GM12872 (cell line): Measurements from ENCODE around the gene AK5.

ENCODE experiments used
- TF ChIP-seq, protein P1 (sequence below): IDR thresholded peaks from 3 replicates; pipeline ENCODE4 v1.5.1; 2011; ENCODE audit warnings: low read depth, mild to moderate bottlenecking, low read length, moderate library complexity; ENCODE audit not compliant: insufficient read depth

AK5 gene

DNA sequence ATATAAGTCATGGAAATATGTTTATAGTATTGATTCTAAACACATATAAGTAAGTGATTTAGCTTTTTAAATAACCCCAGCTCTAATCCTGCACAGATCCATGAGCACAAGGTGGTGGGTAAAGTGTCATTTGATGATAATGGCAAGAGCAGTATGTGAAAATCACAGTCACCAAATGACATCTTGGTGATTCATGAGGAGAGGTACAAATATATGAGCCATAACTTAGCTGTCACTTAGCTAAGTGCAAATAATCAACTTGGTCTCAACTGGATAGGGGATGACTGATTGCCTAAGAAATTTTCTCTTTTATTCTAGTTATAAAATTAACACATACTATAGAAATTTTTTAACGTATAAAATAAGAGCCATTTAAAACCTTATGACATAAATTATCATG lies 202.5 kb downstream of the AK5 start:
- TF ChIP-seq, protein P1, sequence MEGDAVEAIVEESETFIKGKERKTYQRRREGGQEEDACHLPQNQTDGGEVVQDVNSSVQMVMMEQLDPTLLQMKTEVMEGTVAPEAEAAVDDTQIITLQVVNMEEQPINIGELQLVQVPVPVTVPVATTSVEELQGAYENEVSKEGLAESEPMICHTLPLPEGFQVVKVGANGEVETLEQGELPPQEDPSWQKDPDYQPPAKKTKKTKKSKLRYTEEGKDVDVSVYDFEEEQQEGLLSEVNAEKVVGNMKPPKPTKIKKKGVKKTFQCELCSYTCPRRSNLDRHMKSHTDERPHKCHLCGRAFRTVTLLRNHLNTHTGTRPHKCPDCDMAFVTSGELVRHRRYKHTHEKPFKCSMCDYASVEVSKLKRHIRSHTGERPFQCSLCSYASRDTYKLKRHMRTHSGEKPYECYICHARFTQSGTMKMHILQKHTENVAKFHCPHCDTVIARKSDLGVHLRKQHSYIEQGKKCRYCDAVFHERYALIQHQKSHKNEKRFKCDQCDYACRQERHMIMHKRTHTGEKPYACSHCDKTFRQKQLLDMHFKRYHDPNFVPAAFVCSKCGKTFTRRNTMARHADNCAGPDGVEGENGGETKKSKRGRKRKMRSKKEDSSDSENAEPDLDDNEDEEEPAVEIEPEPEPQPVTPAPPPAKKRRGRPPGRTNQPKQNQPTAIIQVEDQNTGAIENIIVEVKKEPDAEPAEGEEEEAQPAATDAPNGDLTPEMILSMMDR = no peak

DNA sequence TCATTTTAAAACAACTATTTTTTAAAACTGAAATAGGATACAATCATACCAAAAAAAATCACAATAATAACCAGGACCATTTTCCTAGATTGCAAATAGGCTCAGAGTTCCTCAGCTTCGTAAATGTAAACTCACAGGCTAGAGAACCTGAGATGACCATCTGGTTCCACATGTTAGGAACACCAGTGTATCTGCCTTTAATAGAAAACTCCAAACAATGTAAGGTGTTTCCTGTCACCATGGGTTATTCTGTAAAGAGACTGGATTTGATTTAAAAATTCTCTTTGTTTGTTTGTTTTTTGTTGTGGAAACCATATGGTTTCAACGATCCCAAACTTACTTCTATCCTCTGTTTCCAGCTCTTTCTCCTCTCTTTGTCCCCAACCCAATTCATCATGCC lies 203.1 kb downstream of the AK5 start:
- TF ChIP-seq, protein P1 = no peak

DNA sequence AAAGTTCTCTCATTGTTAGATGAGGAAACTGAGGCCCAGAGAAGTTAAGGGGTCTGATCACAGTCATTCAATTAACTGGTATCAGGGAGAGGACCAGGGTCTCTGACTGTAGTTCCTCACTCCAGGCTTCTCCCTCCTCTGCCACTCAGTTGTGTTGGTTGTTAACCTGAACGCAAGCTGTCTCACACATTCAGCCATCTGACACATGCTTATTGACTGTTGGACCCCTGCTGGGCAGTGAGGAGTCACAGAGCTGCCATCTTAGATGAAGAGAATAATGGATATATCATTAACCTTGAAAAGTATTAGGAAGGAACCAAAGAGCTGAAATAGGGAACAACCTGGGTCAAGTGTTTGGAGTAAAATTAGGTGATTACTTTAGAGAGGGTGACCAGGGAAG lies 205.8 kb downstream of the AK5 start:
- TF ChIP-seq, protein P1 = no peak

DNA sequence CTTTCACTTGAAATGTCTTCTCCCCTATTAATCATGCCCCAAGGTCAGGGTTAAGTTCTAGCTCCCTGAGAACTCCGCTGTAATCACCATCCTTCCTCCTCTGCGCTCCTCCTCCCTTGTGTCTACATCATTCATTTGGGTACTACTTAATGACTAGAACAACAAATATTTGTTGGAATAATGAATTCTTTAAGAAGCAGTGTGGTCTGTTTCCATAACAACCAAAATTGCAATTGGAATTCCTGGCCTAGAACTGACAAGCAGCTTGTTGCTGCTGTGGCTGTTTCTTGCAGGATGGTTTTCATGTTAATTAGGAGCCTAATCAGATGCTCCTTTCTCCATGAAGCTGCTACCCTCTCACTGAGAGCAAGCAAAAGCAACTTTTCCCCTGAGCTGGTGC lies 208.1 kb downstream of the AK5 start:
- TF ChIP-seq, protein P1 = no peak

DNA sequence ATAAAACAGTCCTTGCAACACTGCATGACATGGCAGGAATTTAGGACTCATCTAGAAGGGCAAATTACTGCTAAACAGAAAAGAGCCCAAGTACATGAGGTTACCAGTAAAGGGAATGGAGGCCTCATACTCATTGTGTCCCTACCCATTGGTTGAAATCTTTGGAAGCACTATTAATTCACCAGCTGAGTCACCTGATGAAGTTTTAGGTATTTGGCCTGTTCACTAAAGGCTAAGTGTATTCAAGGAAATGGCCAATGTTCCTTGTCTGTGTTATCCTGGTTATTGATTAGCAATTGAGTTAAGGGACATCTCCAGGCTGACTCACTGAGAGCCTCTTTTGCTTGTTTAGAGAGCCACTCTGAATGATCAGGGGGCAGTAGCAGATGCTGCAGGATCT lies 212.2 kb downstream of the AK5 start:
- TF ChIP-seq, protein P1 = no peak

DNA sequence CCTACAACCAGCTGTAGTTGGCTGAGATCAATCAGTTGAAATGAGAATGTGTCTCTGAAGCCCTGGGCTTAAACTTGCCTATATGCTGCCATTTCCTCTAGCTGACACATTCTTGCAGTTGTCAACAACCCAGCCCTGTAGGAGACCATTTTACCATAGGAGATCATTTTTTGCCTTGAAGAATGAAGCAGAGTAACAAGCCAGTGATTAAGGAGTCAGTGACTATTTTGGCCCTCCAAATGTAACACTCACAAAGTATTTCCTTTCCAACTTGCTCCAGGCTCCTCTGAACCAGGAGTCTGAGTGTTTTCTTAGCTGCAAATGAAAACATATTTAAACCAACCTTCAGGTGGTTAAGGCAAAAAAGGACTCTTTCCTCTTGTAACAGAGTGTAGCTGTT lies 217.1 kb downstream of the AK5 start:
- TF ChIP-seq, protein P1 = no peak

DNA sequence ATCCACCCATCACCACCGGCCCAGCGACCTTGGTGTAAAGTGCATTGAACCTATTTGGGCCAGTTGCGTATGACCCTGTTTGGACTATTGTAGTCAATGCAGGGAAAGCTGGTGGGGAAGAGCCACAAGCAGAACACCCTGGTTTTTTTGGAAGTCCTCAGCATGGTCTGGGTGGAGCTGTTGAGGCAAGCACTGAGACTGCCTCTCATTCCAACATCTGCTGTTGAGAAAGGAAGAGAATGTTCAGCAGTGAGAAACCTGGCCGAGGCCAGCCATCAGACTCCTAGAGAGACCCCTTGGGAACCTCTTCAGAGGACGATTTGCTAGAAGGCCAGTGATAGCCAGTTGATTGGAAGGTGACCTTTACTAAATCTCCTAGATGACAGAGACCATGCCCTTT lies 217.6 kb downstream of the AK5 start:
- TF ChIP-seq, protein P1 = no peak

DNA sequence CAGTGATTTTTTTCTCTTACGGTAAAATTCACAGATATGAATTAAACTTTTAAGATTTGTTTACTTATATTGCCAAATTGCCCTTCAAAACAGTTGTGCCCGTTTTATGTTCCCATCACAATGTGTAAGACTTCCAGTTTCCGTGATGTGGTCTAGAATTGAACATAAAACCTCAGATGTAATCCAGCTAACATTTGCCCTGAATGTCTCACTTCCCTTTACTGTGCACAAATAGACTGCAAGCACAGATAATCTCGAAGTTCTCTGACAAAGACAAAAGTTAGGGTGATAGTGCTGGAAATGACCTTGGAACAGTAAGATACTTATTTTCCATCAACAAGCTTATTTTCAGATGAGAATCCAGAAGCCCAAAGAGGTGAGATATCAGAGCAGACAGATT lies 223.2 kb downstream of the AK5 start:
- TF ChIP-seq, protein P1 = no peak
